ENCODE data around the gene ATAT1.
A peak's percentile ranks its signal among the peaks of the same experiment; 100 is the strongest.

The ATAT1 gene

GRCh38 chr6:30645989-30646388, 19.3 kb downstream of the ATAT1 start:
- TF ChIP-seq RAD21 (IDR thresholded peaks at IDR 0.05; ENCODE audit: low read depth) (no peak), FOXM1 (IDR thresholded peaks at IDR 0.05; ENCODE audit: borderline replicate concordance, low read depth) (no peak), EGR1 (IDR thresholded peaks at IDR 0.05) (no peak), TCF12 (IDR thresholded peaks at IDR 0.05; ENCODE audit: low read depth) (no peak), REST (IDR thresholded peaks at IDR 0.05; ENCODE audit: low read depth) (no peak), CEBPB (IDR thresholded peaks at IDR 0.05) (no peak), MAX (IDR thresholded peaks at IDR 0.05) (no peak), NFIC (IDR thresholded peaks at IDR 0.05) (no peak), ZBTB7A (IDR thresholded peaks at IDR 0.05; ENCODE audit: low read depth) (no peak), EP300 (IDR thresholded peaks at IDR 0.05; ENCODE audit: borderline replicate concordance) (no peak), CREB1 (IDR thresholded peaks at IDR 0.05; ENCODE audit: low read depth) (no peak), USF1 (IDR thresholded peaks at IDR 0.05) (no peak), TEAD4 (IDR thresholded peaks at IDR 0.05) (no peak), TAF1 (IDR thresholded peaks at IDR 0.05; ENCODE audit: low read depth) (no peak), YY1 (IDR thresholded peaks at IDR 0.05; ENCODE audit: low read depth) (no peak)

GRCh38 chr6:30646450-30647241, 20.0 kb downstream of the ATAT1 start, which contains the start of gene C6orf136:
Gene C6orf136, plus strand, starts transcription at chr6:30647133. Its CDS starts 99 bp downstream, at chr6:30647232.
- TF ChIP-seq TAF1 (IDR thresholded peaks at IDR 0.05; ENCODE audit: low read depth) (no peak), TCF12 (IDR thresholded peaks at IDR 0.05; ENCODE audit: low read depth) (no peak), FOXM1 (IDR thresholded peaks at IDR 0.05; ENCODE audit: borderline replicate concordance, low read depth) (no peak), EP300 (IDR thresholded peaks at IDR 0.05; ENCODE audit: borderline replicate concordance) (no peak), REST (IDR thresholded peaks at IDR 0.05; ENCODE audit: low read depth) (no peak), CEBPB (IDR thresholded peaks at IDR 0.05) (peak; percentile 58), RAD21 (IDR thresholded peaks at IDR 0.05; ENCODE audit: low read depth) (no peak), TEAD4 (IDR thresholded peaks at IDR 0.05) (no peak)

- TF ChIP-seq EGR1 (IDR thresholded peaks at IDR 0.05) (no peak), TCF12 (IDR thresholded peaks at IDR 0.05; ENCODE audit: low read depth) (peak; percentile 42; the same call in 1 of the 2 replicates), TEAD4 (IDR thresholded peaks at IDR 0.05) (no peak), YY1 (IDR thresholded peaks at IDR 0.05; ENCODE audit: low read depth) (peak; percentile 52; the same call in 1 of the 2 replicates), EP300 (IDR thresholded peaks at IDR 0.05; ENCODE audit: borderline replicate concordance) (no peak; the same call in 1 of the 2 replicates), MAX (IDR thresholded peaks at IDR 0.05) (peak; percentile 70), CEBPB (IDR thresholded peaks at IDR 0.05) (no peak), CREB1 (IDR thresholded peaks at IDR 0.05; ENCODE audit: low read depth) (no peak), FOXM1 (IDR thresholded peaks at IDR 0.05; ENCODE audit: borderline replicate concordance, low read depth) (no peak), REST (IDR thresholded peaks at IDR 0.05; ENCODE audit: low read depth) (no peak), TAF1 (IDR thresholded peaks at IDR 0.05; ENCODE audit: low read depth) (peak; percentile 52; the same call in 1 of the 2 replicates), USF1 (IDR thresholded peaks at IDR 0.05) (no peak), NFIC (IDR thresholded peaks at IDR 0.05) (no peak), ZBTB7A (IDR thresholded peaks at IDR 0.05; ENCODE audit: low read depth) (peak; percentile 100), RAD21 (IDR thresholded peaks at IDR 0.05; ENCODE audit: low read depth) (no peak)
Observed at GRCh38 chr6:30647242-30648116, 20.8 kb downstream of the ATAT1 start.
